ENCODE data around the gene NUP85.
"Not testable (repeated sequence)": the region's sequence is repeated elsewhere in the genome, so short reads cannot be mapped to it uniquely, and the experiment has no call there.

Gene NUP85

GRCh38 chr17:75241502-75241901, 36.0 kb downstream of the NUP85 start:
- no peak for DNase-seq

- no peak for DNase-seq
Observed at GRCh38 chr17:75241996-75242460, 36.5 kb downstream of the NUP85 start.

- no peak for DNase-seq
Observed at GRCh38 chr17:75242461-75243042, 37.1 kb downstream of the NUP85 start.

- DNase-seq, result no peak
Observed at GRCh38 chr17:75244133-75244866, 38.8 kb downstream of the NUP85 start.

- DNase-seq, result no peak
Observed at GRCh38 chr17:75245011-75245410, 39.5 kb downstream of the NUP85 start.

GRCh38 chr17:75246404-75246803, 40.9 kb downstream of the NUP85 start:
- no peak for DNase-seq

GRCh38 chr17:75249564-75249963, 44.1 kb downstream of the NUP85 start:
- DNase-seq, result no peak

- DNase-seq, result no peak
Observed at GRCh38 chr17:75250009-75250471, 44.6 kb downstream of the NUP85 start.

- no peak for DNase-seq
Observed at GRCh38 chr17:75252039-75252816, 46.7 kb downstream of the NUP85 start.

GRCh38 chr17:75255954-75256698, 50.6 kb downstream of the NUP85 start:
- not testable (repeated sequence) for DNase-seq

- not testable (repeated sequence) for DNase-seq
Observed at GRCh38 chr17:75257228-75257627, 51.7 kb downstream of the NUP85 start.

- DNase-seq, result no peak
Observed at GRCh38 chr17:75260641-75261335, 55.3 kb downstream of the NUP85 start.

- peak; percentile 86 for DNase-seq
Observed at GRCh38 chr17:75261336-75262111, 56.0 kb downstream of the NUP85 start, which contains the start of the genes GGA3 and MRPS7. Gene GGA3 (minus strand): TSS chr17:75261606. CDS start chr17:75261587, 19 bp downstream. Gene MRPS7 (plus strand): TSS chr17:75261879. CDS start chr17:75261901, 22 bp downstream.

- DNase-seq, result no peak
Observed at GRCh38 chr17:75262112-75262606, 56.7 kb downstream of the NUP85 start.

- DNase-seq, result no peak
Observed at GRCh38 chr17:75263055-75263454, 57.6 kb downstream of the NUP85 start.

- DNase-seq, result no peak
Observed at GRCh38 chr17:75265614-75266315, 60.3 kb downstream of the NUP85 start.

GRCh38 chr17:75266316-75267152, 61.1 kb downstream of the NUP85 start:
- DNase-seq, result no peak

- DNase-seq, result no peak
Observed at GRCh38 chr17:75267153-75267410, 61.6 kb downstream of the NUP85 start.

GRCh38 chr17:75267411-75268232, 62.1 kb downstream of the NUP85 start:
- DNase-seq, result no peak
